ENCODE results near the gene SLC25A53.

SLC25A53 gene, protein sequence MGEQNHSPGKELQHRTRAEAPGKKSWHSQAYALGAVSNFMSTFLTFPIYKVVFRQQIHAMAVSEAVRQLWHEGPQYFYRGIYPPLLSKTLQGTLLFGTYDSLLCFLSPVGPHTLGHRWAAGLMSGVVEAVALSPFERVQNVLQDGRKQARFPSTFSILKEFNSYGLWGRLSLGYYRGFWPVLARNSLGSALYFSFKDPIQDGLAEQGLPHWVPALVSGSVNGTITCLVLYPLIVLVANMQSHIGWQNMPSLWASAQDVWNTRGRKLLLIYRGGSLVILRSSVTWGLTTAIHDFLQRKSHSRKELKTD

GRCh38 chrX:104156630-104157529, at the start of gene SLC25A53:
Gene SLC25A53, minus strand, starts transcription at chrX:104157009. Its CDS starts 51,752 bp downstream, at chrX:104105257.
- DNase-seq (ENCODE audit: low read depth, low spot score) = peak; percentile 35

GRCh38 chrX:104205548-104205947, 48.7 kb upstream of the SLC25A53 start:
- DNase-seq (ENCODE audit: low read depth, low spot score) = no peak

GRCh38 chrX:104195489-104196084, 38.8 kb upstream of the SLC25A53 start:
- DNase-seq (ENCODE audit: low read depth, low spot score) = peak; percentile 4

DNA sequence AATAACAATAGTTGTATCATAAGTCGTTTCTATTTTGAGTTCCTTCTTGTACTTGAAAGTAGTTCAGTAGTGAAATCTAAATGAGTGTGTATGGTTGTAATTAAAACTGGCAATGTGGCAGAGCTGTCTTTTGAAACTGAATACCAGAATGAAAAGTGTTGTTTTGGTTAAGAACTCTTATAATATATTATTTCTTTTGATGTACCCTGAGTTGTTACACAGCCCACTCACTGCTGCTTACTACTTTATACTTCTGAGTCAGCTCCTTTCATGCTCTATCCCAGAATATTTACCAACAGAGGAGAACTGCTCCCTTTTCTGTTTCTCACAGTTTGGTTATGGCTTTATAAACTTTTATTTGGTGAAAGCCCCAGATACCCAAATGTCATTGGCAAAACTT, 38.2 kb upstream of the SLC25A53 start:
- DNase-seq (ENCODE audit: low read depth, low spot score) = no peak

- DNase-seq (ENCODE audit: low read depth, low spot score) = no peak
Observed at GRCh38 chrX:104193485-104193884, 36.7 kb upstream of the SLC25A53 start.

DNA sequence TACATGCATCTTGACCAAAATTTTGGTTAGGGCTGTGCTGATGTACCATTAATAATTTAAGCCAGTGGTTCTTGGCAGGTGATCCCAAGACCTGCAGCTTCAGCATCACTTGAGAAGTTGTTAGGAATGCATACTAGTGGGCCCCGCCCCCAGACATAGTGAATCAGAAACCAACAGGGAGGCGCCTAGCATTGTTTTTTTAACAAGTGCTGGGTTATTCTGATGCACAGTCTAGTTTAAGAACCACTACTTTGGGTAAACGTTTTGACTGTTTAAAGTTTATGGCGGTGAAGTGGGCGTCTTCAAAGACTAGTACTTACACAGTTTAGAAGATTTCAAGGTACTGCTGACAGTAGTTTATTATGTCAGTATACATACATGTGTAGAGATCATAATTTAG, 33.0 kb upstream of the SLC25A53 start:
- no peak for DNase-seq (ENCODE audit: low read depth, low spot score)

DNA sequence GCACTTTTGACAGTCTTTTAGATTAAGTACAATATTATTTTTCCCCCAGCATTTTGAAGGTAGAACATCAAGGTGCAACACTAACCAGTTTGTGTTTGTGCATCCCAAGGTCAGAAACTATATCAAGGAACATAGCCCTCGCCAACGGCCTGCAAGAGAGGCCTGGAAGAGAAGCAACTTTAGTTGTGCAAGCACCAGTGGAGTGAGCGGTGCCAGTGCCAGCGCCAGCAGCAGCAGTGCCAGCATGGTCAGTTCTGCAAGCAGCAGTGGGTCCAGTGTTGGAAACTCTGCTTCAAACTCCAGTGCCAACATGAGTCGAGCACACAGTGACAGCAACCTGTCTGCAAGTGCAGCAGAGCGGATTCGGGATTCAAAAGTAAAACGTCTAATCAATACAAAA, 31.1 kb upstream of the SLC25A53 start:
- DNase-seq (ENCODE audit: low read depth, low spot score) = no peak

DNA sequence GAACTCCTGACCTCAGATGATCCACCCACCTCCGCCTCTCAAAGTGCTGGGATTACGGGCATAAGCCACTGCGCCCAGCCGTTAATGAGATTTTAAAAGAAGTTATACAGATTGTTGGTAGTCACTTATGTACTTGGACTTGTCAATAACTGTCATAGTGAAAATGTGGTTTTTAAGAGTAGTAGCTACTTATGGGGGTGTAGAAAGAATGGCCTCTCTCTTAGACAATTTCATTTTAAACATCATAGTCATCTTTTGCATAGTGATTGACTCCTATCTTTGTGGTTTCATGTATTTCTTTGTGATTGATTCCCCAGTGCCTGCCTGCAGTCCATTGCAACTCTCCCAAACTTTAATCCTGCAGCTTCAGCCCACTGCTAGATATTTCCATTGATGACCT, 26.9 kb upstream of the SLC25A53 start:
- no peak for DNase-seq (ENCODE audit: low read depth, low spot score)

GRCh38 chrX:104173841-104174240, 17.0 kb upstream of the SLC25A53 start:
- DNase-seq (ENCODE audit: low read depth, low spot score) = no peak

DNA sequence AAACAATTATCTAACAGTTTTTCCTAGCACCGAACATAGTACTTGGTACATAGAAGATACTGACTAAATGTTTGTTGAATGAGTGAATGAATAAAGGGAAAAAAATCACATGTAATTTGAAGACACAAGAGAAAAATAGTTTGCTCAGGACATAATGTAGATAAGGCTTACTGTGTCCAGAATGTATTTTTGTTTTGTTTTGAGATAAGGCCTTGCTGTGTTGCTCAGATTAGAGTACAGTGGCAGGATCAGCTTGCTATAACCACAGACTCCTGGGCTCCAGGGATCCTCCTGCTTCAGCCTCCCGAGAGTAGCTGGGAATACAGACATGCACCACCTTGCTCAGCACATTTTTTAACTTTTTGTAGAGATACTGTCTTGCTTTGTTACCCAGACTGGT, 16.0 kb upstream of the SLC25A53 start:
- no peak for DNase-seq (ENCODE audit: low read depth, low spot score)

- no peak for DNase-seq (ENCODE audit: low read depth, low spot score)
Observed at GRCh38 chrX:104172121-104172520, 15.3 kb upstream of the SLC25A53 start.

- no peak for DNase-seq (ENCODE audit: low read depth, low spot score)
Observed at GRCh38 chrX:104168127-104168526, 11.3 kb upstream of the SLC25A53 start.

DNA sequence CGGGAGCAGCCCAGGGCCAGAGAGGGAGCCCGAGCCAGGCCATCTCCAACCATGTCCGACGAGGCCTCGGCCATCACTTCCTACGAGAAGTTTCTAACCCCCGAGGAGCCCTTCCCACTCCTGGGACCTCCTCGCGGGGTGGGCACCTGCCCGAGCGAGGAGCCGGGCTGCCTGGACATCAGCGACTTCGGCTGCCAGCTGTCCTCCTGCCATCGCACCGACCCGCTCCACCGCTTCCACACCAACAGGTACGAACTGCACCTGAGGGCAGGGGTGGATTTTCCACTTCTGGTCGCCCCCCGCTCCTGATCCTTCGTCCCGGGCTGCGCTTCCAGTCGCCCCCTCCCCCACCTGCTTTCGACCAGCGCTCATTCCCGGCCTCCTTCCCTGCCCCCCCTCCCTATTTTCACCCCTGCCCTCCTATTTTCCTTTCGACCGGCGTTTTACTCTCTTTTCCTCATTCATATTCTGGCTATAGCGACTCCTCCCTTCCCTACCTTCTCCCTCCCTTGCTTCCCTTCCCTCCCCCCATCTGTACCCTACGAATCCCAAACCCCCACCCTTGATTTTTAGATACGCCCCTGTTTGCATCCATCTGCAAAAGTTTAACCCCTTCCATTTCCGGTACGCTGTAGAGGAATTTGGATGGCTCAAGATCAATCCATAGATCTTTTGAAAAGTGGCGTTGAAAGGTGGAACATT, 10.1 kb upstream of the SLC25A53 start:
- DNase-seq (ENCODE audit: low read depth, low spot score) = no peak

GRCh38 chrX:104165894-104166734, 9.3 kb upstream of the SLC25A53 start, which contains the start of gene FAM199X:
Gene FAM199X, plus strand, starts transcription at chrX:104166453. Its CDS starts 333 bp downstream, at chrX:104166786.
- peak; percentile 41 for DNase-seq (ENCODE audit: low read depth, low spot score)

- DNase-seq (ENCODE audit: low read depth, low spot score) = no peak
Observed at GRCh38 chrX:104151037-104151436, 5.8 kb downstream of the SLC25A53 start.

- no peak for DNase-seq (ENCODE audit: low read depth, low spot score)
Observed at GRCh38 chrX:104141087-104141760, 15.6 kb downstream of the SLC25A53 start.

DNA sequence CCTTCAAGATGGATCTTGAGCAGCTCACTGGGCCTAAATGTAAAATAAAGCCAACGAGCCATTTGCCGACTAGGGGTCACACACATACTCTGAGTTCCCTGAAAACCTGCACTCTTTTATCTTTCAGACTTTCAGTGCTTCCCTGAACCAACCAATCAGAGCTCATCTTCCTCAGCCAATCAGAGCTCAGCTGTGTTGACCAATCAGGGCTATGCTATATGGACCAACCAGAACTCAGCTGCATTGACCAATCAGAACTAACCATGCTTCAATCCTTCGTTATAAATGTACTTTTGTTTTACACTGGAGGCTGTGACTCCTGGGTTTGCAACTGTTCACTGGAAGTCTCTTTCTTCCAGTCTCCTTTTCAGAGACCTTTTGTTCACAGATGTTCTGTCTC, 19.3 kb downstream of the SLC25A53 start:
- no peak for DNase-seq (ENCODE audit: low read depth, low spot score)

- peak; percentile 81 for DNase-seq (ENCODE audit: low read depth, low spot score)
Observed at GRCh38 chrX:104136241-104137019, 20.4 kb downstream of the SLC25A53 start.

- DNase-seq (ENCODE audit: low read depth, low spot score) = no peak
Observed at GRCh38 chrX:104135677-104136076, 21.1 kb downstream of the SLC25A53 start.
